GM23338 (cell line): ENCODE measurements around the gene LDLRAD3. TPM values are rescaled to one million over a fixed set of nuclear protein-coding genes. Genes with fewer than 3 reads are reported as not detected.

Experiments used
- ATAC-seq: fragments of 200-7000 bp; cut with Tn5 transposase; 3 replicates; pipeline ENCODE4 v1.9.1; 2020
- DNase-seq: peaks from one replicate; pipeline ENCODE4 v3.0.0-alpha.2; 2015; ENCODE audit warnings: low spot score
- H2AFZ ChIP-seq: fragments of 200-600 bp; sonication (generic); 2 replicates; pipeline ENCODE4 v1.8.0; 2016; ENCODE audit warnings: antibody characterized with exemption, mild to moderate bottlenecking, moderate library complexity
- H3F3A ChIP-seq: fragments of 200-600 bp; sonication (generic); replicated peaks from 2 replicates; pipeline ENCODE4 v1.8.0; 2017; ENCODE audit warnings: antibody characterized with exemption, mixed run types, low read depth
- H3K27ac ChIP-seq: fragments of 200-600 bp; sonication (generic); 2 replicates; pipeline ENCODE4 v1.6.1; 2016; ENCODE audit warnings: low read depth
- H3K27me3 ChIP-seq: fragments of 200-600 bp; sonication (generic); 2 replicates; pipeline ENCODE4 v1.8.0; 2016; ENCODE audit warnings: mild to moderate bottlenecking, mixed run types, moderate library complexity; ENCODE audit not compliant: insufficient read depth
- H3K36me3 ChIP-seq: fragments of 200-600 bp; sonication (generic); 2 replicates; pipeline ENCODE4 v1.8.0; 2016; ENCODE audit warnings: mild to moderate bottlenecking; ENCODE audit not compliant: insufficient read depth
- H3K4me1 ChIP-seq: fragments of 200-600 bp; sonication (generic); 2 replicates; pipeline ENCODE4 v1.8.0; 2016; ENCODE audit warnings: mild to moderate bottlenecking, moderate library complexity; ENCODE audit not compliant: insufficient read depth
- H3K4me2 ChIP-seq: fragments of 200-600 bp; sonication (generic); 2 replicates; pipeline ENCODE4 v1.7.1; 2017; ENCODE audit warnings: mixed run types
- H3K4me3 ChIP-seq: fragments of 200-600 bp; sonication (generic); 2 replicates; pipeline ENCODE4 v1.6.1; 2016; ENCODE audit warnings: mixed run types
- H3K79me2 ChIP-seq: fragments of 200-600 bp; sonication (generic); replicated peaks from 2 replicates; pipeline ENCODE4 v1.8.0; 2017; ENCODE audit warnings: mild to moderate bottlenecking; ENCODE audit not compliant: insufficient read depth
- H3K9me2 ChIP-seq: fragments of 200-600 bp; sonication (generic); 2 replicates; pipeline ENCODE4 v1.8.0; 2017; ENCODE audit not compliant: insufficient read depth
- H4K20me1 ChIP-seq: fragments of 200-600 bp; sonication (generic); replicated peaks from 2 replicates; pipeline ENCODE4 v1.8.0; 2017; ENCODE audit warnings: mild to moderate bottlenecking; ENCODE audit not compliant: insufficient read depth
- H3K27ac Mint-ChIP-seq: 2 replicates; pipeline ENCODE4 v1.8.0; 2020; ENCODE audit warnings: inconsistent platforms, mild to moderate bottlenecking, moderate library complexity, mixed read lengths
- H3K27me3 Mint-ChIP-seq: 3 replicates; pipeline ENCODE4 v1.8.0; 2022; ENCODE audit warnings: low read depth, mild to moderate bottlenecking, moderate library complexity, mixed read lengths, inconsistent platforms; ENCODE audit not compliant: insufficient read depth, poor library complexity
- H3K36me3 Mint-ChIP-seq: 3 replicates; pipeline ENCODE4 v1.8.0; 2021; ENCODE audit warnings: low read depth, mild to moderate bottlenecking, inconsistent platforms, moderate library complexity, mixed read lengths
- H3K4me1 Mint-ChIP-seq: 3 replicates; pipeline ENCODE4 v1.8.0; 2020; ENCODE audit warnings: mild to moderate bottlenecking, inconsistent platforms, mixed read lengths
- H3K4me3 Mint-ChIP-seq: 3 replicates; pipeline ENCODE4 v1.8.0; 2021; ENCODE audit warnings: moderate library complexity, mild to moderate bottlenecking, inconsistent platforms, mixed read lengths
- H3K9me3 Mint-ChIP-seq: 3 replicates; pipeline ENCODE4 v1.8.0; 2020; ENCODE audit warnings: moderate library complexity, mild to moderate bottlenecking, inconsistent platforms, mixed read lengths
- CREB1 ChIP-seq: fragments of 250-450 bp; sonication (Bioruptor Pico); IDR thresholded peaks from 2 replicates; pipeline ENCODE4 v1.5.0; 2020; ENCODE audit warnings: low read depth, mild to moderate bottlenecking, moderate library complexity
- CTCF ChIP-seq, 2 experiments: fragments of 200-600 bp in 1 of 2; sonication (generic) in 1 of 2; conservative IDR thresholded peaks; 2 replicates each; pipeline versions ENCODE4 v1.5.1 to v1.6.1; 2016 to 2017; ENCODE audit warnings: antibody characterized with exemption in 2 of 2, low read depth in 2 of 2, mild to moderate bottlenecking in 2 of 2, moderate library complexity in 1 of 2
- JUNB ChIP-seq: IDR thresholded peaks from one replicate; pipeline ENCODE4 v1.6.1; 2016; ENCODE audit warnings: antibody characterized with exemption; ENCODE audit not compliant: unreplicated experiment
- NANOG ChIP-seq: IDR thresholded peaks from 2 replicates; pipeline ENCODE4 v1.6.1; 2016; ENCODE audit warnings: antibody characterized with exemption, borderline replicate concordance
- POLR2AphosphoS5 ChIP-seq: IDR thresholded peaks from 2 replicates; pipeline ENCODE4 v1.6.1; 2016; ENCODE audit warnings: antibody characterized with exemption, low read depth
- REST ChIP-seq: IDR thresholded peaks from one replicate; pipeline ENCODE4 v1.6.1; 2018; ENCODE audit warnings: antibody characterized with exemption; ENCODE audit not compliant: unreplicated experiment
- STAT1 ChIP-seq: IDR thresholded peaks from one replicate; pipeline ENCODE4 v1.6.1; 2016; ENCODE audit warnings: antibody characterized with exemption; ENCODE audit not compliant: unreplicated experiment
- ZNF114 ChIP-seq: fragments of 250-450 bp; sonication (Bioruptor Pico); IDR thresholded peaks from 2 replicates; pipeline ENCODE4 v1.5.0; 2020; ENCODE audit warnings: mild to moderate bottlenecking, moderate library complexity
- ZNF331 ChIP-seq: fragments of 250-450 bp; sonication (Bioruptor Pico); IDR thresholded peaks from 2 replicates; pipeline ENCODE4 v1.5.0; 2020; ENCODE audit warnings: low read depth, mild to moderate bottlenecking, moderate library complexity
- polyA plus RNA-seq: library from polyadenylated mRNA; unstranded; fragments of >200 nt; fragmentation: Nextera tagmentation; extraction: Ambion mirVana; gene quantifications from 2 replicates; pipeline ENCODE4 v1.2.1, GENCODE V29; 2016
- total RNA-seq: library from RNA; depleted of rRNA; stranded (reverse); fragments of >200 nt; shearing (Covaris generic); gene quantifications from 2 replicates; pipeline ENCODE4 v1.2.3, GENCODE V29; 2014
- TF ChIP-seq, protein P1 (sequence below): fragments of 250-450 bp; sonication (Bioruptor Pico); IDR thresholded peaks from 2 replicates; pipeline ENCODE4 v1.5.0; 2020; ENCODE audit warnings: mild to moderate bottlenecking, moderate library complexity

The LDLRAD3 gene
- total and polyA plus RNA-seq, 2 experiments from 2014 or later: 8.5 to 19.4 TPM

- TF ChIP-seq, protein P1, sequence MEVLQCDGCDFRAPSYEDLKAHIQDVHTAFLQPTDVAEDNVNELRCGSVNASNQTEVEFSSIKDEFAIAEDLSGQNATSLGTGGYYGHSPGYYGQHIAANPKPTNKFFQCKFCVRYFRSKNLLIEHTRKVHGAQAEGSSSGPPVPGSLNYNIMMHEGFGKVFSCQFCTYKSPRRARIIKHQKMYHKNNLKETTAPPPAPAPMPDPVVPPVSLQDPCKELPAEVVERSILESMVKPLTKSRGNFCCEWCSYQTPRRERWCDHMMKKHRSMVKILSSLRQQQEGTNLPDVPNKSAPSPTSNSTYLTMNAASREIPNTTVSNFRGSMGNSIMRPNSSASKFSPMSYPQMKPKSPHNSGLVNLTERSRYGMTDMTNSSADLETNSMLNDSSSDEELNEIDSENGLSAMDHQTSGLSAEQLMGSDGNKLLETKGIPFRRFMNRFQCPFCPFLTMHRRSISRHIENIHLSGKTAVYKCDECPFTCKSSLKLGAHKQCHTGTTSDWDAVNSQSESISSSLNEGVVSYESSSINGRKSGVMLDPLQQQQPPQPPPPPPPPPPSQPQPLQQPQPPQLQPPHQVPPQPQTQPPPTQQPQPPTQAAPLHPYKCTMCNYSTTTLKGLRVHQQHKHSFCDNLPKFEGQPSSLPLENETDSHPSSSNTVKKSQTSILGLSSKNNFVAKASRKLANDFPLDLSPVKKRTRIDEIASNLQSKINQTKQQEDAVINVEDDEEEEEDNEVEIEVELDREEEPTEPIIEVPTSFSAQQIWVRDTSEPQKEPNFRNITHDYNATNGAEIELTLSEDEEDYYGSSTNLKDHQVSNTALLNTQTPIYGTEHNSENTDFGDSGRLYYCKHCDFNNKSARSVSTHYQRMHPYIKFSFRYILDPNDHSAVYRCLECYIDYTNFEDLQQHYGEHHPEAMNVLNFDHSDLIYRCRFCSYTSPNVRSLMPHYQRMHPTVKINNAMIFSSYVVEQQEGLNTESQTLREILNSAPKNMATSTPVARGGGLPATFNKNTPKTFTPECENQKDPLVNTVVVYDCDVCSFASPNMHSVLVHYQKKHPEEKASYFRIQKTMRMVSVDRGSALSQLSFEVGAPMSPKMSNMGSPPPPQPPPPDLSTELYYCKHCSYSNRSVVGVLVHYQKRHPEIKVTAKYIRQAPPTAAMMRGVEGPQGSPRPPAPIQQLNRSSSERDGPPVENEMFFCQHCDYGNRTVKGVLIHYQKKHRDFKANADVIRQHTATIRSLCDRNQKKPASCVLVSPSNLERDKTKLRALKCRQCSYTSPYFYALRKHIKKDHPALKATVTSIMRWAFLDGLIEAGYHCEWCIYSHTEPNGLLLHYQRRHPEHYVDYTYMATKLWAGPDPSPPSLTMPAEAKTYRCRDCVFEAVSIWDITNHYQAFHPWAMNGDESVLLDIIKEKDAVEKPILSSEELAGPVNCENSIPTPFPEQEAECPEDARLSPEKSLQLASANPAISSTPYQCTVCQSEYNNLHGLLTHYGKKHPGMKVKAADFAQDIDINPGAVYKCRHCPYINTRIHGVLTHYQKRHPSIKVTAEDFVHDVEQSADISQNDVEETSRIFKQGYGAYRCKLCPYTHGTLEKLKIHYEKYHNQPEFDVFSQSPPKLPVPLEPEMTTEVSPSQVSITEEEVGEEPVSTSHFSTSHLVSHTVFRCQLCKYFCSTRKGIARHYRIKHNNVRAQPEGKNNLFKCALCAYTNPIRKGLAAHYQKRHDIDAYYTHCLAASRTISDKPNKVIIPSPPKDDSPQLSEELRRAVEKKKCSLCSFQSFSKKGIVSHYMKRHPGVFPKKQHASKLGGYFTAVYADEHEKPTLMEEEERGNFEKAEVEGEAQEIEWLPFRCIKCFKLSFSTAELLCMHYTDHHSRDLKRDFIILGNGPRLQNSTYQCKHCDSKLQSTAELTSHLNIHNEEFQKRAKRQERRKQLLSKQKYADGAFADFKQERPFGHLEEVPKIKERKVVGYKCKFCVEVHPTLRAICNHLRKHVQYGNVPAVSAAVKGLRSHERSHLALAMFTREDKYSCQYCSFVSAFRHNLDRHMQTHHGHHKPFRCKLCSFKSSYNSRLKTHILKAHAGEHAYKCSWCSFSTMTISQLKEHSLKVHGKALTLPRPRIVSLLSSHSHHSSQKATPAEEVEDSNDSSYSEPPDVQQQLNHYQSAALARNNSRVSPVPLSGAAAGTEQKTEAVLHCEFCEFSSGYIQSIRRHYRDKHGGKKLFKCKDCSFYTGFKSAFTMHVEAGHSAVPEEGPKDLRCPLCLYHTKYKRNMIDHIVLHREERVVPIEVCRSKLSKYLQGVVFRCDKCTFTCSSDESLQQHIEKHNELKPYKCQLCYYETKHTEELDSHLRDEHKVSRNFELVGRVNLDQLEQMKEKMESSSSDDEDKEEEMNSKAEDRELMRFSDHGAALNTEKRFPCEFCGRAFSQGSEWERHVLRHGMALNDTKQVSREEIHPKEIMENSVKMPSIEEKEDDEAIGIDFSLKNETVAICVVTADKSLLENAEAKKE (CRISPR knock-in tag): no peak
- TF ChIP-seq REST (no peak), STAT1 (no peak), ZNF114 (CRISPR knock-in tag) (no peak)
Measured at GRCh38 chr11:36006556-36006955, 62.7 kb downstream of the LDLRAD3 start (continued).

DNA sequence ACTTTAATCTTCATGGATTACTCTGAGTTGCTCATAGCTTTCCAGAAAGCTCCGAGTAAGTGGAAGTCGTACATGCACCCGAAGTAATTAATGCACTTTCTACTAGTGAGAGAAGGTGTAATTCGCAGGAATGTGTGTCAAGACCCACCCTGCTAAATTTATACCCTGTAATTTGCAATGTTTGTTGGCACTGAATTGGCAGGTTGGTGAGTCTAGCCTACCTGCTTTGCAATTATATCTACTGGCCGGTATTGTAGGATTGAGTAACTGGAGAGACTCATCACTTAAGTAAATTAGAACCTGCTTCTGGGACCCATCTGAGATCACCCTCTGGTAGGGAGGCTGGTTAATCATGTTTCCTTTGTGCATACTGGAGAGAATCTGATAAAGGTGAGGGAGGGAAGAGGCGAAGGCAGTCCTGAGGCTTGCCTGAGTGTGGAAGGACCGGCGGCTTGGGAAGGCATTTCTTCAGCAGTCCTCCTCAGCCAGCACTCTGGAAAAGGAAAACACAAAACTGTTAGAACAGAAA, 63.3 kb downstream of the LDLRAD3 start:
- Histone ChIP-seq H3K27ac (peak overlapping the region; percentile 45; the same call in 1 of the 2 replicates), H3K4me1 (peaks cover 18% of the 10 kb centered on the region), H3K4me2 (no peak overlapping the region), H3F3A (no peaks in the 10 kb centered on the region), H3K4me3 (no peak overlapping the region), H3K9me2 (peaks cover 5% of the 10 kb centered on the region; the same call in 1 of the 2 replicates), H3K79me2 (peaks cover 64% of the 10 kb centered on the region), H3K36me3 (no peaks in the 10 kb centered on the region), H4K20me1 (no peaks in the 10 kb centered on the region; the same call in 1 of the 2 replicates), H2AFZ (no peak overlapping the region), H3K27me3 (no peaks in the 10 kb centered on the region)
- H3K27me3 Mint-ChIP-seq: peaks cover 1% of the 10 kb centered on the region
- ATAC-seq: peak; percentile 46
- peaks cover 25% of the 10 kb centered on the region for H3K4me1 Mint-ChIP-seq
- DNase-seq: no peak
- H3K4me3 Mint-ChIP-seq: no peak overlapping the region
- peaks cover 34% of the 10 kb centered on the region for H3K36me3 Mint-ChIP-seq
- peaks cover 28% of the 10 kb centered on the region for H3K9me3 Mint-ChIP-seq
- H3K27ac Mint-ChIP-seq: no peak overlapping the region
- no peak for TF ChIP-seq ZNF331 (CRISPR knock-in tag)
- TF ChIP-seq POLR2AphosphoS5: no peak
- no peak for TF ChIP-seq JUNB
- no peak for TF ChIP-seq NANOG
- TF ChIP-seq CTCF (conservative IDR thresholded peaks at IDR 0.05; ENCODE audit: low read depth in 2 of 2): no peak
- no peak for TF ChIP-seq REST
- no peak for TF ChIP-seq CREB1 (CRISPR knock-in tag)
- no peak for TF ChIP-seq STAT1
